GM04503 (cell line): Measurements from ENCODE around the gene GREB1.

ENCODE experiments used
- DNase-seq: peaks from one replicate; pipeline ENCODE4 v3.0.0-alpha.2; 2012; ENCODE audit warnings: low read depth

GREB1 gene

GRCh38 chr2:11562011-11562410, 28.2 kb downstream of the GREB1 start:
- no peak for DNase-seq

GRCh38 chr2:11562476-11562875, 28.6 kb downstream of the GREB1 start:
- DNase-seq = no peak

DNA sequence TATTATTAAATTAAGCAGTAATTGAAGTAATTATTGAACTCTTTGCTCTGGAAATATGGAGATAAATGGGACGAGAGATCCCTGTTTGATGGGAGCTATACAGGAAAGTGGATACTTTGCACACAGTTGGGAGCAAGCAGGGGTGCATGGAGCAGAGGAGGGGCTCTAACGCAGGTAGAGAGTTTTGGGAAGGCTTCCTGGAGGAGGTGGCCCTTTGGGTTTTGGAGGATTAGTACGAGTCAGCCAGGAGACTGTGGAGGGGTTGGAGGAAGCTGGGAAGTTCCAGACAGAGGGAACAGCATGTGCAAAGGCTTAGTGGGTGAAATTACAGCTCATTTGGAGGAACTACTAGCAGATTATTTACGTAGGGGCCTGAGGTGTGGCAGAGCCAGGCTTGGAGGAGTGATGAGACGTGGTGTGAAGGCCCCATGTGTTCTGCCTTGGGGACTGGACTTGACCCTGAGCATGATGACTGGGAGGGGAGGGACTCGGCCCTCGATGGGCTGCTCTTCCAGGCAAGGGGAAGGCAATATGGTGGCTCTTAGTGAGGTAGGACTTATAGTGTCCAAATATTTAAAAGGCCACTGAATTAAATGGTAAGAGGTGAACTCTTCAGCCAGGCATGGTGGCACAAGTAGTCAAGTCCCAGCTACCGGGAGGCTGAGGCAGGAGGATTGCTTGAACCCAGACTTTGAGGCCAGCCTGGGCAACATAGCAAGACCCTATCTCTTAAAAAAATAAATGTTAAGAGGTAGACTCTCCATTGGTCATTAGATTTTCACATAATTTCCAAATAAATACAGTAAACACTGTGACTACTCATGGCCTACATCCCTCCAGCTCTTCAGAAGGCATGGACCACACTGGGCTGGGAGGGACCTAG, 30.2 kb downstream of the GREB1 start:
- DNase-seq = no peak

GRCh38 chr2:11564816-11565567, 31.1 kb downstream of the GREB1 start:
- DNase-seq = no peak

DNA sequence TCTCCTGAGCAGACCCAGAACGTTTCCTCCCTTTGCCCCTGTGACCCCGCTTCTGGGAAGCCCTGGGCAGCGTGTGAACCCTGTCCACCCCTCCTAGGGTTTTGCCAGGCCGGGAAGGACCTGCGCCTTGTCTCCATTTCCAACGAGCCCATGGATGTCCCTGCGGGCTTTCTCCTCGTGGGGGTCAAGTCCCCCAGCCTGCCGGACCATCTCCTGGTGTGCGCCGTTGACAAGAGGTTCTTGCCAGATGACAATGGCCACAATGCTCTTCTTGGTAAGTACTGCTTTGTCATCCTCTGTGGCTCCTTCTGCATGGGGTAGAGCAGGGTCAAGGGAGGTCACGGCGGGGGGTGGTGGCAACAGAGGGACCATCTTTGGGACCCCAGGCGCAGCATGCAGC, 32.5 kb downstream of the GREB1 start:
- DNase-seq = no peak

DNA sequence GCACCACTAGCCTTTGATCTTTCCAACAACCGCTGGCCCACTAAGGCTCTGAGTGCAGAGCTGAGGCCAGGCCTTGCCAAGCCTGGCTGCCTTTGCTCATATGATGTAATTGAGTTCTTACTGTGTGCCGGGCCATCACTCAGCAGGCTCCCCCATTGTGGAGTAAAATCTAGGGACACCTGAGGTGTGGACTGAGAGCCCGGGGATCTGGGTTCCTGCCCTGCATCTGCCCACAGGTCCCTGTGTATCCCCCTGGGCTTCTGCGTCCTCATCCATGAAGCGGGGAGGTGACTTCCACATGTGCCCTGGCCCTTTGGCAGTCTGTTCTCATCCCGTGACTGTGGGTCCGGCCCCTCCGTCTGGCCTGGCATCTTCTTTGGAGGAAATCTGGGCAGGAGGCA, 33.8 kb downstream of the GREB1 start:
- no peak for DNase-seq

- no peak for DNase-seq
These were observed 34.6 kb downstream of the GREB1 start for GRCh38 chr2:11568436-11568835.

GRCh38 chr2:11569636-11570035, 35.8 kb downstream of the GREB1 start:
- no peak for DNase-seq

- no peak for DNase-seq
These were observed 37.3 kb downstream of the GREB1 start for GRCh38 chr2:11571170-11571569.

DNA sequence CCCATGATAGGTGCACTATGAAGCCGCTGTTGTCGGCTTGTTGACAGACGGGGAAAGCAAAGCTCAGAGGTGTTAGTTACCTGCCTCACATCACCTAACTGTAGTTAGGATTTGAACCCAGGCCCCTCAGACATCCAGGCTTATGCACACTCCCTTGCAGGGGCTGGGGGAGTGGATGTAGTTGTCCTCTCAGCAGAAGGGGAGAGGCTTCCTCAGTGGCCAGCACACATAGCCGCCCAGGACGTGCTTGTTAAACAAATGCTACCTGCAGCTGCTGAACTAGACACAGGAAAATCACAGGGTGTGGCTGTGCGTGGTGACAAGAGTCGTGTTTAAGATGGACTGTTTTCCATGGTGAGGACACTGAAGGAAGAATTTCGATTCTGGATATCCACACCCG, 39.2 kb downstream of the GREB1 start:
- no peak for DNase-seq

GRCh38 chr2:11573418-11574175, 39.8 kb downstream of the GREB1 start:
- DNase-seq = no peak

DNA sequence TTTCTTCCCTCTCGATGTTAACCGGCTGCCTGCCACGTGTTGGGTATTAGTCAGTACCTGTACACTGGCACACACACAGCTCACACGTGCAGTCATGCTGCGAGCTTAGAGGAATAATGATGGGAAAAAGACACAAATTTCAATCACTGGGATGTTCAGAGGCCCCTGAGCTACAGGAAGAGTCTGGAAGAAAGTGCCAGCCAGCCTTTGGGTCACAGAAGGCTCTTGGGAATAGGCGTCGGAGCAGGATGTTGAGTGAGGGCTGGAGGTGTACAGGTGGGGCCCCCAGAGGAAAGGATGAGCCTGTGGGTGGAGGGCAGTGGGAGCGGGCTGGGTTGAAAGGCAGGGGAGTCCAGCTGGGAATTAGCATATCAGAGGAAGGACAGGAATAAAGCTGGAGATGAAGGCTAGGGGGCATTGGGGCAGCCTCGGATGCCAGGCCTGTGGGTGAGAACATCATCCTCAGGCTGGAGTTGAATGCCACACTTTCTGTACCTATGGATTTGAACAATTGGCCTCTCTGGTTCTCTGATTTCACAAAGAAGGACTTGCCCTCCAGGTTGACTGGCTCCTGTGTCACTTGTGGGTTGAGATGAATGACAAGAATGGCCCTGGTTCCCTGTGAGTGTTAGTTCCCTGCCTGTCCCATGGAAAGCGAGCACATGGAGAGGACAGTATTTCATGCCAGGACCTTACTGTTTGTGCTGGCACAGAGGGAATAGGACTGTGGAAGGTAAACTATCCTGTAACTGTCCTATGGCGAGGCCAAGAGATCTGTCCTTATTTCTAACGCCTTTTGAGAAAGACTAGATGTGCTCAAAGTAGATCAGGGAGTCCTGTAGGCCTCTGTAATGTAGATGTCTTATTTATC, 40.6 kb downstream of the GREB1 start:
- no peak for DNase-seq

GRCh38 chr2:11576398-11576797, 42.6 kb downstream of the GREB1 start:
- DNase-seq = no peak

DNA sequence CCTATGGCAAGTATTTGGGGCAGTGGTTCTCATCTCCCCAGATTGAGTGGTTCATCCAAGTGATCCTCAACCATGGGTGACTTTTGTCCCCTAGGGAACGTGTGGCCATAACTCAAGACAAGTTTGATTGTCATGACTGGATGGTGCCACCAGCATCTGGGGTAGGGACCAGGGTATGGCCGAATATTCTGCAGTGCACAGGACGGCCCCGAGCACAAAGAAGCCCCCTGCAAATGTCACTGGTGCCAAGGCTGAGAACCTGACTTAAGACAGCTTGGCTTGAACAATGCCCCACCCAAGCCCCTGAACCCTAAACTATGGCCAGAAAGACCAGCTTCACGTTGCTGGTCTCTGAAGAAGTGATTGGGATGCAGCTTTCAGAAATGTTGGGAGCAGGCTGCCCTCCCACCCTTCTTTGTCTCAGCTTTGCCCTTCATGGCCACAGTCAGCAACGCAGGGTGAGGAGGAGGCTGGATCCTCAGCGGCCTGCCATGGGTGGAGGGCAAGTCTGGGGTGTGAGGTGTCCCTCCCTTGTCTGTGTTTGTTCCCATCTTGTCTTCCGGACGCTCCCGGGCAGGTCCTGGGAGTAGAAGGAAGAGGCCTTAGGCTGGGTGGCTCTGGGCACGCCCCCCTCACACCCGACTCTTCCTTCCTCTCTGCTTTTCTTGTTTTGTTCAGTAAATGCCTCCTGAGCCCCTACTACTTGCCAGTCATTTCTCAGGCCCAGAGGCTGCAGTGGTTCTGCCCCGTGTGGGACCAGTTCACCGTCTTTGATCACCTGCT, 43.4 kb downstream of the GREB1 start:
- no peak for DNase-seq

DNA sequence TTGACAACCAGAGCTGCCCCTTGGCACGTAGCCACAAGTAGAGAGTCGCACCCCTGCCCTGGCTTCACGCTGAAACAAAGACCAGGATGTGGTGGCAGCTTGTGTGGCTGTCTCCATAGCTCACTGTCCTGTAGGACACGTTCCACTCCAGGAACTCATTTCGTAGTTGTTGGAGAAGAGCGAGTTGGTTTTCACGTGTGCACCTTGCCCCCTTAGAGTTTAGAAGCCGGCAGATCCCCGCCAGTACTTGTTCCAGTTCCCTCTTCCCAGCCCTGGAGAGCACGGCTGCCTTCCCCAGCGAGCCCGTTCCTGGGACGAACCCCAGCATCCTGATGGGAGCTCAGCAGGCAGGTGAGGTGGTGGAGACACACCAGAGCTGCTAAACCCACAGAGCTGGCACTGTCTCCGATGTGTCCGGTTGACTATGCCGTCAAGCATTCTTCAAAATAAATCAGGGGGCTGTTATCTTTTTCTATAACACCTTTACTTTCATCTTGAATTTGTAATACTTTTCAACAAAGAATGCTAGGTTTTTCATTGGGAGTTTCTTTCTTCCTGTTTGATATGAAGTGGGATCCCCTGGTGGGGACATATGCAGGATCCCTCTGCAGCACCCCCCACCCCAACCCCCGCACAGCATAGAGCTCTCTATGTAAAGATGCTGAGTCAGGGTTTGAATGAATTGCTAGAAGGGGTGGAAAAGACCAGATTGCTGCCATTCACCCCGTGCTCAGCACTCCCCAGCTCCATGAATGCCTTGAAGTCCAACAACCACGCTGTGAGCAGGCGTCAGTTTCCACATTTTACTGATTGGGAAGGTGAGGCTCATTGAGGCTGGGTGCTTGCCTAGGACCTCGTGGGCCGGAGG, 44.5 kb downstream of the GREB1 start:
- no peak for DNase-seq

- no peak for DNase-seq
These were observed 45.3 kb downstream of the GREB1 start for GRCh38 chr2:11578986-11579774.

DNA sequence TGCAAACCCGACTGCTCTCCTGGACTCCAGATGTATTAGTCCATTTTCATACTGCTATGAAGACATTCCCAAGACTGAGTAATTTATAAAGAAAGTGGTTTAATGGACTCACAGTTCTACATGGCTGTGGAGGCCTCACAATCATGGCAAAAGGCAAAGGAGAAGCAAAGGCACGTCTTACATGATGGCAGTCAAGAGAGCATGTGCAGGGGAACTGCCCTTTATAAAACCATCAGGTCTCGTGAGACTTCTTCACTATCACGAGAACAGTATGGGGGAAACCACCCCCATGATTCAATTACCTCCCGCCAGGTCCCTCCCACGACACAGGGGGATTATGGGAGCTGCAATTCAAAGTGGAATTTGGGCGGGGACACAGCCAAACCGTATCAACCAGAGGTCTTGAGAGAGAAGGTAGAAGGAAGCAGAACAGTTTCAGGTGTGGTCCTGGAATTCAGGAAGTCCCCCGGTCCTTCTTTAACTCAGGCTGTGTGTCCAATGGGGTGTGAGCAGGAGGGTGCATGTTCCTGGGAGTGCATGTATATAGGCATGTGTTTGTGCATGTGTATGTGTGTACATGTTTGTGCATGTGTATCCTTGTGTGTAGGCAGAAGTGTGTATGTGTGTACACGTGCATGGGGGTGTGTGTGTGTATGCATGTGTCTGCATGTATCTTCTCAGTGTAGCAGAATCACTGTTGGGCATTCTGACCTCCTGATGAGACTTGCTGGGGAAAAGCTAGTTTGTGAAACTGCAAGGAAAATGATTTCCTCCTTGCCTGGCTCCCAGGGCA, 46.2 kb downstream of the GREB1 start:
- no peak for DNase-seq

DNA sequence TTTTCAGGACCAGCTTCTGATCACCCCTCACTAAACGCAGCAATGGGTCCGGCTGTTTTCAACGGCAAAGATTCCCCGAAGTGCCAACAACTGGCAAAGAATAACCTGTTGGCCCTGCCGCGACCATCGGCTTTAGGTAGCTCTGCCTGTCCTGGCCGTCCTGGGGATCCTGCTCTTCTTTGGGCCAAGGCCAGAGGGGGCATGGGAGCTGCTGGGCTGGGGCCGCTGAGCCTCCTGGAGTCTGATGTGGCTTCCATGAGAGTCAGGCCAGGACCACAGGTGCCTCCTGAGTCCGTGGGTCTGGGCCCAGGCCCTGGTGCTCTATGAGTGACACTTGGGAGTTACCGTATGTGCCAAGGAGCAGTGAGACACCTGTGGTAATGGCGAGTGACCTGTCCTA, 46.9 kb downstream of the GREB1 start:
- no peak for DNase-seq
